HepG2 (cell line): ENCODE results near the gene NAXD. TPM values are rescaled to one million over a fixed set of nuclear protein-coding genes. Genes with fewer than 3 reads are reported as not detected.

Experiments
- ARNT ChIP-seq: fragments of 450-650 bp; IDR thresholded peaks from 2 replicates; pipeline ENCODE4 v1.6.1; 2017
- BCL6 ChIP-seq: IDR thresholded peaks from 2 replicates; pipeline ENCODE4 v1.6.1; 2016; ENCODE audit warnings: missing genetic modification reagents, missing compliant biosample characterization
- KLF6 ChIP-seq: IDR thresholded peaks from 2 replicates; pipeline ENCODE4 v1.8.0; 2016; ENCODE audit warnings: missing biosample characterization, missing genetic modification reagents
- LCORL ChIP-seq, 2 experiments: fragments of 450-650 bp in 1 of 2; sonication (generic) in 1 of 2; formaldehyde crosslinking in 1 of 2; IDR thresholded peaks; 2 replicates each; pipeline versions ENCODE4 v1.5.0 to v1.6.1; 2017 to 2020; ENCODE audit warnings: antibody characterized with exemption in 1 of 2, missing genetic modification reagents in 1 of 2
- PAF1 ChIP-seq: IDR thresholded peaks from 2 replicates; pipeline ENCODE4 v1.6.1; 2016; ENCODE audit warnings: missing genetic modification reagents, missing compliant biosample characterization
- SNRNP70 ChIP-seq: fragments of 200-400 bp; formaldehyde crosslinking; IDR thresholded peaks from 2 replicates; pipeline ENCODE4 v1.6.1; 2017; ENCODE audit warnings: mild to moderate bottlenecking, low read depth, low read length, moderate library complexity
- STAT5B ChIP-seq: sonication (generic); formaldehyde crosslinking; IDR thresholded peaks from 2 replicates; pipeline ENCODE4 v1.4.0; 2020; ENCODE audit warnings: missing genetic modification reagents
- ZNF12 ChIP-seq: sonication (generic); formaldehyde crosslinking; IDR thresholded peaks from 2 replicates; pipeline ENCODE4 v1.5.0; 2020; ENCODE audit warnings: missing genetic modification reagents
- ZNF3 ChIP-seq: IDR thresholded peaks from 2 replicates; pipeline ENCODE4 v1.7.0; 2017; ENCODE audit warnings: inconsistent platforms
- ZNF788 ChIP-seq: sonication (generic); formaldehyde crosslinking; IDR thresholded peaks from 2 replicates; pipeline ENCODE4 v1.5.0; 2020; ENCODE audit warnings: mild to moderate bottlenecking, missing genetic modification reagents, borderline replicate concordance
- ZNF83 ChIP-seq: sonication (generic); formaldehyde crosslinking; IDR thresholded peaks from 2 replicates; pipeline ENCODE4 v1.4.0; 2020; ENCODE audit warnings: missing genetic modification reagents, mild to moderate bottlenecking, borderline replicate concordance
- polyA plus RNA-seq, 8 experiments: library from polyadenylated mRNA; depleted of rRNA in 3 of 8; stranded (reverse) in 7 of 8; unstranded in 1 of 8; fragments of >200 nt; fragmentation: Illumina TruSeq in 4 of 8; extraction: Trizol in 4 of 8; gene quantifications; 2 replicates each; pipeline versions ENCODE4 v1.2.1 to v1.2.3, GENCODE V29; 2011 to 2016; ENCODE audit warnings: low read depth in 4 of 8, missing spikeins in 1 of 8, mixed read lengths in 1 of 8; ENCODE audit not compliant: insufficient read depth in 1 of 8
- total RNA-seq, 5 experiments: library from RNA; depleted of rRNA; stranded (reverse); fragments of >200 nt; fragmentation: Illumina TruSeq; extraction: Trizol; gene quantifications; 2 replicates each; pipeline ENCODE4 v1.2.3, GENCODE V29; 2016; ENCODE audit warnings: low read depth in 1 of 5
- TF ChIP-seq, protein P1 (sequence below), 2 experiments: sonication (generic) in 1 of 2; formaldehyde crosslinking in 1 of 2; IDR thresholded peaks; 2 replicates each; pipeline versions ENCODE4 v1.6.1 to v1.9.0; 2014 to 2022; ENCODE audit warnings: antibody characterized with exemption in 1 of 2, borderline replicate concordance in 1 of 2, inconsistent platforms in 1 of 2, low read depth in 1 of 2, missing genetic modification reagents in 1 of 2
- TF ChIP-seq, protein P2 (sequence below): sonication (generic); formaldehyde crosslinking; IDR thresholded peaks from 2 replicates; pipeline ENCODE4 v1.5.0; 2020; ENCODE audit warnings: mild to moderate bottlenecking, missing genetic modification reagents, borderline replicate concordance
- TF ChIP-seq, protein P3 (sequence below): sonication (generic); formaldehyde crosslinking; IDR thresholded peaks from 2 replicates; pipeline ENCODE4 v1.4.0; 2020; ENCODE audit warnings: missing genetic modification reagents, borderline replicate concordance
- TF ChIP-seq, protein P4 (sequence below): sonication (generic); formaldehyde crosslinking; IDR thresholded peaks from 2 replicates; pipeline ENCODE4 v1.8.1; 2023; ENCODE audit warnings: mild to moderate bottlenecking, missing genetic modification reagents, borderline replicate concordance
- TF ChIP-seq, protein P5 (sequence below): sonication (generic); formaldehyde crosslinking; IDR thresholded peaks from 2 replicates; pipeline ENCODE4 v1.4.0; 2020; ENCODE audit warnings: missing genetic modification reagents

Gene NAXD
- total and polyA plus RNA-seq, 2 of the 13 experiments (the other 11 are each of a cell fraction or from before 2014, with no cell fraction given), result 19.0 to 23.2 TPM

DNA sequence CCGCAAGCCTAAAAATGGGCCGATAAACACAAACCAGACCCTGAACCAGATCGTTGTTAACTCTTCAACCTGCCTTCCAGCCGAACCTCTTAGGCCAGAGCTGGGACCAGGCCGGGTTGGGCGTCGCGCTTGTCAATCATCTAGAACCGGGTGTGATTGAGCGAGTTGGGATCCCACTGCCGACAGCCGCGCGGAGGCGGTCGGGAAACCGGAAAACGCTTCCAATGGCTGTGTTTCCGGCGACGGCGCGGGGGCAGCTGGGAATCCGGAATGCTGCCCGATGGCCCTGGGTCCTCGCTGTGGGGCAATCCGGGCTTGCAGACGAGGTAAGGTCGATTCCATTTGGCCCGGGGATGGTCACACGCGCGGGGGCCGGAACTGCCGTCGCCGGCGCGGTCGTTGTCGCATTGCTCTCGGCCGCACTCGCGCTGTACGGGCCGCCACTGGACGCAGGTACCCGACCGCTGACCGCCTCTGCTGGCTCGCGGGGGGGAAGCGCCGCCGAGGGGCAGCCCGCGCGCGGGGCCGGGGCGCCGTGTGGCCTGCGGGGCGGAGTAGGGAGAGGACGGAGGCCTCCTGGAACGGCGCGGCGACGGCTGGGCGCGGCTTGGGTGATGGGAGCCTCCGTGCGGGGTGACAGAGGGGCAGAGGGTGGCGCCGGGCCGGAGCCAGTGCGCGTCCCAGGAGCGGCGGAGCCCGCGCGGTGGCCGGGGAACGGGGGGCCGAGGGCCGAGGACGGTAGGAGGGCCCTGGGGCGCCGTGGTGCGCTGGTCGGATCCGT lies at the start of gene NAXD (continued):
- TF ChIP-seq, protein P1, sequence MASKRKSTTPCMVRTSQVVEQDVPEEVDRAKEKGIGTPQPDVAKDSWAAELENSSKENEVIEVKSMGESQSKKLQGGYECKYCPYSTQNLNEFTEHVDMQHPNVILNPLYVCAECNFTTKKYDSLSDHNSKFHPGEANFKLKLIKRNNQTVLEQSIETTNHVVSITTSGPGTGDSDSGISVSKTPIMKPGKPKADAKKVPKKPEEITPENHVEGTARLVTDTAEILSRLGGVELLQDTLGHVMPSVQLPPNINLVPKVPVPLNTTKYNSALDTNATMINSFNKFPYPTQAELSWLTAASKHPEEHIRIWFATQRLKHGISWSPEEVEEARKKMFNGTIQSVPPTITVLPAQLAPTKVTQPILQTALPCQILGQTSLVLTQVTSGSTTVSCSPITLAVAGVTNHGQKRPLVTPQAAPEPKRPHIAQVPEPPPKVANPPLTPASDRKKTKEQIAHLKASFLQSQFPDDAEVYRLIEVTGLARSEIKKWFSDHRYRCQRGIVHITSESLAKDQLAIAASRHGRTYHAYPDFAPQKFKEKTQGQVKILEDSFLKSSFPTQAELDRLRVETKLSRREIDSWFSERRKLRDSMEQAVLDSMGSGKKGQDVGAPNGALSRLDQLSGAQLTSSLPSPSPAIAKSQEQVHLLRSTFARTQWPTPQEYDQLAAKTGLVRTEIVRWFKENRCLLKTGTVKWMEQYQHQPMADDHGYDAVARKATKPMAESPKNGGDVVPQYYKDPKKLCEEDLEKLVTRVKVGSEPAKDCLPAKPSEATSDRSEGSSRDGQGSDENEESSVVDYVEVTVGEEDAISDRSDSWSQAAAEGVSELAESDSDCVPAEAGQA (IDR thresholded peaks at IDR 0.05; ENCODE audit: low read depth), result peak; percentile 68
- TF ChIP-seq, protein P1 (CRISPR knock-in tag; IDR thresholded peaks at IDR 0.05; ENCODE audit: borderline replicate concordance), result no peak
- TF ChIP-seq ZNF83 (CRISPR knock-in tag) (no peak; the same call in 1 of the 2 replicates), SNRNP70 (no peak), ARNT (no peak), PAF1 (CRISPR knock-in tag) (no peak), STAT5B (CRISPR knock-in tag) (no peak), ZNF12 (CRISPR knock-in tag) (no peak), BCL6 (CRISPR knock-in tag) (no peak), KLF6 (CRISPR knock-in tag) (no peak; the same call in 1 of the 2 replicates), LCORL (IDR thresholded peaks at IDR 0.05) (no peak), LCORL (CRISPR knock-in tag; IDR thresholded peaks at IDR 0.05) (0 out of 2 replicates have a peak, but pooled peaks have one; percentile 32), ZNF3 (CRISPR knock-in tag) (no peak), ZNF788 (CRISPR knock-in tag) (no peak; the same call in 1 of the 2 replicates)
- TF ChIP-seq, protein P2, sequence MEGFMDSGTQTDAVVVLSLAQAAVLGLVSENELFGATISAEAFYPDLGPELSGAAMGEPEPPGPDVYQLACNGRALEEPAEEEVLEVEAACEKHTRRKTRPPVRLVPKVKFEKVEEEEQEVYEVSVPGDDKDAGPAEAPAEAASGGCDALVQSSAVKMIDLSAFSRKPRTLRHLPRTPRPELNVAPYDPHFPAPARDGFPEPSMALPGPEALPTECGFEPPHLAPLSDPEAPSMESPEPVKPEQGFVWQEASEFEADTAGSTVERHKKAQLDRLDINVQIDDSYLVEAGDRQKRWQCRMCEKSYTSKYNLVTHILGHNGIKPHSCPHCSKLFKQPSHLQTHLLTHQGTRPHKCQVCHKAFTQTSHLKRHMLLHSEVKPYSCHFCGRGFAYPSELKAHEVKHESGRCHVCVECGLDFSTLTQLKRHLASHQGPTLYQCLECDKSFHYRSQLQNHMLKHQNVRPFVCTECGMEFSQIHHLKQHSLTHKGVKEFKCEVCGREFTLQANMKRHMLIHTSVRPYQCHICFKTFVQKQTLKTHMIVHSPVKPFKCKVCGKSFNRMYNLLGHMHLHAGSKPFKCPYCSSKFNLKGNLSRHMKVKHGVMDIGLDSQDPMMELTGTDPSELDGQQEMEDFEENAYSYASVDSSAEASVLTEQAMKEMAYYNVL (CRISPR knock-in tag), result peak; percentile 28; the same call in 1 of the 2 replicates
- TF ChIP-seq, protein P3, sequence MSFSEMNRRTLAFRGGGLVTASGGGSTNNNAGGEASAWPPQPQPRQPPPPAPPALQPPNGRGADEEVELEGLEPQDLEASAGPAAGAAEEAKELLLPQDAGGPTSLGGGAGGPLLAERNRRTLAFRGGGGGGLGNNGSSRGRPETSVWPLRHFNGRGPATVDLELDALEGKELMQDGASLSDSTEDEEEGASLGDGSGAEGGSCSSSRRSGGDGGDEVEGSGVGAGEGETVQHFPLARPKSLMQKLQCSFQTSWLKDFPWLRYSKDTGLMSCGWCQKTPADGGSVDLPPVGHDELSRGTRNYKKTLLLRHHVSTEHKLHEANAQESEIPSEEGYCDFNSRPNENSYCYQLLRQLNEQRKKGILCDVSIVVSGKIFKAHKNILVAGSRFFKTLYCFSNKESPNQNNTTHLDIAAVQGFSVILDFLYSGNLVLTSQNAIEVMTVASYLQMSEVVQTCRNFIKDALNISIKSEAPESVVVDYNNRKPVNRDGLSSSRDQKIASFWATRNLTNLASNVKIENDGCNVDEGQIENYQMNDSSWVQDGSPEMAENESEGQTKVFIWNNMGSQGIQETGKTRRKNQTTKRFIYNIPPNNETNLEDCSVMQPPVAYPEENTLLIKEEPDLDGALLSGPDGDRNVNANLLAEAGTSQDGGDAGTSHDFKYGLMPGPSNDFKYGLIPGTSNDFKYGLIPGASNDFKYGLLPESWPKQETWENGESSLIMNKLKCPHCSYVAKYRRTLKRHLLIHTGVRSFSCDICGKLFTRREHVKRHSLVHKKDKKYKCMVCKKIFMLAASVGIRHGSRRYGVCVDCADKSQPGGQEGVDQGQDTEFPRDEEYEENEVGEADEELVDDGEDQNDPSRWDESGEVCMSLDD, result no peak
- TF ChIP-seq, protein P4, sequence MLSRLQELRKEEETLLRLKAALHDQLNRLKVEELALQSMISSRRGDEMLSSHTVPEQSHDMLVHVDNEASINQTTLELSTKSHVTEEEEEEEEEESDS (CRISPR knock-in tag), result no peak
- TF ChIP-seq, protein P5, sequence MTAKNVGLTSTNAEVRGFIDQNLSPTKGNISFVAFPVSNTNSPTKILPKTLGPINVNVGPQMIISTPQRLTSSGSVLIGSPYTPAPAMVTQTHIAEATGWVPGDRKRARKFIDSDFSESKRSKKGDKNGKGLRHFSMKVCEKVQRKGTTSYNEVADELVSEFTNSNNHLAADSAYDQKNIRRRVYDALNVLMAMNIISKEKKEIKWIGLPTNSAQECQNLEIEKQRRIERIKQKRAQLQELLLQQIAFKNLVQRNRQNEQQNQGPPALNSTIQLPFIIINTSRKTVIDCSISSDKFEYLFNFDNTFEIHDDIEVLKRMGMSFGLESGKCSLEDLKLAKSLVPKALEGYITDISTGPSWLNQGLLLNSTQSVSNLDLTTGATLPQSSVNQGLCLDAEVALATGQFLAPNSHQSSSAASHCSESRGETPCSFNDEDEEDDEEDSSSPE, result peak; percentile 68
